ENCODE data around the gene GHRH.
A peak's percentile ranks its signal among the peaks of the same experiment; 100 is the strongest.

The GHRH gene

DNA sequence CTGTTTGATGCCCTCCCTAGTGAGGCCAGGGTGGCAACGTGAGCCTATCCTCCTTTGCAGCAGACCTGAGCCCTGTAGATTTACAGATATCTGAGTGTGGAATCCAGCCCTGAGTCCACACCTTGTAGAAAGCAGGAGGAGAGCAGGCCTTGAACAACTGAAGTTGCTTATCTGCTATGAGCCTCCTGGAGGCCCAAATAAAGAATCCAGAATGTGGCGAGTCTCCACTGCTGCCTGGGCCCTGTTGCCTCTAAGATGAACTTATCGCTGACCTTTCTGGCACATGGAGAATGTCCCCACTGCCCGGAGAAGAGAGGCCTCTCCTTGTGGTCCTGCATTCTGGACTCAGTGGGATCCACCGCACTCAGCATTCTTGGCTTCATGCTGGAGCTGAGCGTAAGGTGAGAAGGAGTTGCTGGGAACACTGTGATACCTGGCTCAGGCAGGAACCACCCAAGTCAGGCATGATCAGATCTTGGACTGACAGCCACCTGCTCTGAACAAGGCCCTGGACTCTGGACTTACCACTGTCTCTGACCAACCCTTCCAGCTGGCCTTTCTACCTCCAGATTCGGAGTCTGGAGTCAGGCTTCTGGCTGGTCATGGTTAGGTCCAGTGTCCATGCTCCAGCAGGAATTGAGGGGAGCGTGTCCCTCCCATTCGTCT, 22.0 kb upstream of the GHRH start:
- H3K4me3 ChIP-seq (ENCODE audit: low read length): no peak overlapping the region
- TF ChIP-seq, protein P1, sequence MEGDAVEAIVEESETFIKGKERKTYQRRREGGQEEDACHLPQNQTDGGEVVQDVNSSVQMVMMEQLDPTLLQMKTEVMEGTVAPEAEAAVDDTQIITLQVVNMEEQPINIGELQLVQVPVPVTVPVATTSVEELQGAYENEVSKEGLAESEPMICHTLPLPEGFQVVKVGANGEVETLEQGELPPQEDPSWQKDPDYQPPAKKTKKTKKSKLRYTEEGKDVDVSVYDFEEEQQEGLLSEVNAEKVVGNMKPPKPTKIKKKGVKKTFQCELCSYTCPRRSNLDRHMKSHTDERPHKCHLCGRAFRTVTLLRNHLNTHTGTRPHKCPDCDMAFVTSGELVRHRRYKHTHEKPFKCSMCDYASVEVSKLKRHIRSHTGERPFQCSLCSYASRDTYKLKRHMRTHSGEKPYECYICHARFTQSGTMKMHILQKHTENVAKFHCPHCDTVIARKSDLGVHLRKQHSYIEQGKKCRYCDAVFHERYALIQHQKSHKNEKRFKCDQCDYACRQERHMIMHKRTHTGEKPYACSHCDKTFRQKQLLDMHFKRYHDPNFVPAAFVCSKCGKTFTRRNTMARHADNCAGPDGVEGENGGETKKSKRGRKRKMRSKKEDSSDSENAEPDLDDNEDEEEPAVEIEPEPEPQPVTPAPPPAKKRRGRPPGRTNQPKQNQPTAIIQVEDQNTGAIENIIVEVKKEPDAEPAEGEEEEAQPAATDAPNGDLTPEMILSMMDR (conservative IDR thresholded peaks at IDR 0.05; ENCODE audit: low read depth, low read length): no peak
- no peak for DNase-seq (ENCODE audit: low read depth)

DNA sequence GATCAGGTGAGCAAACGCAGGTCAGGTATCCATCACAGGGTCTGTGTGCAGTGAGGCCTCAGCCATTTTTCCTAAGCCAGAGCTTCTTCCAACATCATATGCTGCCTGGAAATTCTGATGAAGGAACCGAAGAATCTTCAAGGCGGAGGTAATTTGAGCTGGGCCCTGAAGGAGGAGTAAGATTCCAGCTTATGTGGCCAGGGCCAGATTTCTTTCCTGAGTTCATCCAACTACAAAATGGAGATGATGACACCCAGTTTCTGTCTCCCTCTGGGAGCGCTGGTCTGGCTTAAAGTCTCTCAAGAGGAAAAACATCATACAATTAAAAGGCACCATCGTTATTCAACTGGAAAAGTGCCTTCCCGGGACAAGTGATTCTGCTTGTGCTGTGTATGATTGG, 20.9 kb upstream of the GHRH start:
- no peak for DNase-seq (ENCODE audit: low read depth)
- no peak overlapping the region for H3K4me3 ChIP-seq (ENCODE audit: low read length)
- TF ChIP-seq, protein P1 (conservative IDR thresholded peaks at IDR 0.05; ENCODE audit: low read depth, low read length): peak; percentile 67

- TF ChIP-seq, protein P1 (conservative IDR thresholded peaks at IDR 0.05; ENCODE audit: low read depth, low read length): no peak
- no peak overlapping the region for H3K4me3 ChIP-seq (ENCODE audit: low read length)
- no peak for DNase-seq (ENCODE audit: low read depth)
These were observed 18.8 kb upstream of the GHRH start for GRCh38 chr20:37280403-37280802.

DNA sequence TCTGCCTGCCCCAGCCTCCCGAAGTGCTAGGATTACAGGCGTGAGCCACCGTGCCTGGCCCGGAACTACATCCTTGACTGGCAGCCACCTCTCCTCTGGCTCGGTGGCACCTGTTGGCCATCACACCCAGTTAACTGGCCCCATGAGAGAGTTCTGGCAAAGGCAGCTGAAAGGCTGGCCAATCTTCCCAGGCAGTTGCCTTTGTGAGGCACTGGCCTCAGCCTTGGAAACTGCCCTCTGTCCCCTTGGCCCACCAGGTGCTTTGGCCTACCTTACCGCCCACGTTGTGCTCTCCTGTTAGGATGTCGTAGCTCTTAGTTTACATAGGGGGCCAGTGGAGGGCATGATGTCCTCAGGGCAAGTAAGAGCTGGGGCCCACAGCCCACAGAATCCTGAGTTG, 18.2 kb upstream of the GHRH start:
- no peak overlapping the region for H3K4me3 ChIP-seq (ENCODE audit: low read length)
- TF ChIP-seq, protein P1 (conservative IDR thresholded peaks at IDR 0.05; ENCODE audit: low read depth, low read length): no peak
- DNase-seq (ENCODE audit: low read depth): no peak

GRCh38 chr20:37278966-37279590, 17.5 kb upstream of the GHRH start:
- TF ChIP-seq, protein P1 (conservative IDR thresholded peaks at IDR 0.05; ENCODE audit: low read depth, low read length): no peak
- no peak for DNase-seq (ENCODE audit: low read depth)
- H3K4me3 ChIP-seq (ENCODE audit: low read length): no peak overlapping the region

DNA sequence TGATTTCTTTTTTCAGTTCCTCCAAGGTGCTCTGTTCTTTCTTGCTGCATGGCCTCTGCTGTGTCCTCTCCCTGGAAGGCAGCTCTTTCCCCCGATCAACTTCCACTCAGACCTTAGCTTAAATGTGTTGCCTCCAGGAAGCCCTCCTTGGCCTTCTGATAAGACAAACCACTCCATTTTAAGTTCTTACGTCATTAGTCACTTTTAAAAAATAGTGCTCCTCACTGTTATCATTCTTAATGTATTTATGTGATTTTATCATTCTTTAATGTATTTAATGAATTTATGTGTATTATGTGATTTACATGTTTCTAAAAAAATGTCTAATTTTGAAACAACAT, 15.6 kb upstream of the GHRH start:
- H3K4me3 ChIP-seq (ENCODE audit: low read length): no peak overlapping the region
- DNase-seq (ENCODE audit: low read depth): no peak
- TF ChIP-seq, protein P1 (conservative IDR thresholded peaks at IDR 0.05; ENCODE audit: low read depth, low read length): no peak

Data from retinal pigment epithelial cell (primary cell).